Fibroblast of mammary gland (primary cell): ENCODE results near the gene ZNF845.
"Not testable (repeated sequence)": the region's sequence is repeated elsewhere in the genome, so short reads cannot be mapped to it uniquely, and the experiment has no call there.

Experiments used
- DNase-seq: peaks from one replicate; pipeline ENCODE4 v3.0.0-alpha.2; 2010; ENCODE audit warnings: low read depth
- H3K4me3 ChIP-seq: 2 replicates; pipeline ENCODE4 v1.5.1; 2011; ENCODE audit warnings: low read depth, mild to moderate bottlenecking, low read length, moderate library complexity; ENCODE audit not compliant: control insufficient read depth
- TF ChIP-seq, protein P1 (sequence below): conservative IDR thresholded peaks from 2 replicates; pipeline ENCODE4 v1.5.1; 2011; ENCODE audit warnings: low read depth, low read length, inconsistent platforms; ENCODE audit not compliant: control insufficient read depth, insufficient read depth

ZNF845 gene

DNA sequence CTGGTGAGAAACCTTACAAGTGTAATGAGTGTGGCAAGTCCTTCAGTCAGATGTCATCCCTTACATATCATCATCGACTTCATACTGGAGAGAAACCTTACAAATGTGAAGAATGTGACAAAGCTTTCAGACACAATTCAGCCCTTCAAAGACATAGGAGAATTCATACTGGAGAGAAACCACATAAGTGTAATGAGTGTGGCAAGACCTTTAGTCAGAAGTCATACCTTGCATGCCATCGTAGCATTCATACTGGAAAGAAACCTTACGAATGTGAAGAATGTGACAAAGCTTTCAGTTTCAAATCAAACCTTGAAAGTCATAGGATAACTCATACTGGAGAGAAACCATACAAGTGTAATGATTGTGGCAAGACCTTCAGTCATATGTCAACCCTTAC lies 47.8 kb downstream of the ZNF845 start:
- no peak overlapping the region for H3K4me3 ChIP-seq
- DNase-seq: no peak
- TF ChIP-seq, protein P1, sequence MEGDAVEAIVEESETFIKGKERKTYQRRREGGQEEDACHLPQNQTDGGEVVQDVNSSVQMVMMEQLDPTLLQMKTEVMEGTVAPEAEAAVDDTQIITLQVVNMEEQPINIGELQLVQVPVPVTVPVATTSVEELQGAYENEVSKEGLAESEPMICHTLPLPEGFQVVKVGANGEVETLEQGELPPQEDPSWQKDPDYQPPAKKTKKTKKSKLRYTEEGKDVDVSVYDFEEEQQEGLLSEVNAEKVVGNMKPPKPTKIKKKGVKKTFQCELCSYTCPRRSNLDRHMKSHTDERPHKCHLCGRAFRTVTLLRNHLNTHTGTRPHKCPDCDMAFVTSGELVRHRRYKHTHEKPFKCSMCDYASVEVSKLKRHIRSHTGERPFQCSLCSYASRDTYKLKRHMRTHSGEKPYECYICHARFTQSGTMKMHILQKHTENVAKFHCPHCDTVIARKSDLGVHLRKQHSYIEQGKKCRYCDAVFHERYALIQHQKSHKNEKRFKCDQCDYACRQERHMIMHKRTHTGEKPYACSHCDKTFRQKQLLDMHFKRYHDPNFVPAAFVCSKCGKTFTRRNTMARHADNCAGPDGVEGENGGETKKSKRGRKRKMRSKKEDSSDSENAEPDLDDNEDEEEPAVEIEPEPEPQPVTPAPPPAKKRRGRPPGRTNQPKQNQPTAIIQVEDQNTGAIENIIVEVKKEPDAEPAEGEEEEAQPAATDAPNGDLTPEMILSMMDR: no peak

DNA sequence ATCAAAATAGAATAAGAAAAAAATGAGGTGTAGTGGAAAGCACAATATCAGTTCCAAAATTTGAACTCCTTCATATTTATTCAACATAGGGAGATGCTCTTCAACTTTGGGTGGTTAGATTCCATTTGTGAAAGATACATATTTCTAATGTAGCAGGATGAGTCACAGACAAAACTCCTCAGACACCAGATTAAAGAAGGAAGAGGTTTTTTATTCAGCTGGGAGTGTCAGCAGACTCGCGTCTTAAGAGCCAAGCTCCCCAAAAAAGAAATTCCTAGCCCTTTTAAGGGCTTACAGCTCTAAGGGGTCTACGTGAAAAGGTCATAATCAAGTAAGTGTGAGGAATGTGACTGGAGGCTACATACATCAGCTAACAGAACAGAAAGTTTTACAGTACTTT lies 54.6 kb downstream of the ZNF845 start:
- TF ChIP-seq, protein P1: no peak
- DNase-seq: no peak
- no peak overlapping the region for H3K4me3 ChIP-seq

DNA sequence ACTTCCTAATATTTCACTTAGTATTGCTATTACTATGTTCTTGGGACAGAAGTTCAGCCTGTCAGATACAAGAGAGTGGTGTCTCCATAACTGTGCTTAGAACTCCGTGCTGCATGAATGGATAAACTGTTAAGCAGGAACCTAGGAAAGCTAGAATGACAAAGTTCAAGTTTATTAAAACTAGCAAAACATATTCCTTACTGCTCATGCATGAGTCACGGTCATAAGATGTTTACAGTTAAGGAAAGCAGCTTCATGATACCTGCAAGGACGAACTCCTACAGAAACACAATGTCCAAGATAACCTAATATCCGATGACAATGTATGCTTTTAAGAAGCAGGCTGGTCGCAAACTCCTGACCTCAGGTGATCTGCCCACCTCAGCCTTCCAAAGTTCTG lies 55.4 kb downstream of the ZNF845 start:
- no peak for DNase-seq
- no peak overlapping the region for H3K4me3 ChIP-seq
- TF ChIP-seq, protein P1: no peak

DNA sequence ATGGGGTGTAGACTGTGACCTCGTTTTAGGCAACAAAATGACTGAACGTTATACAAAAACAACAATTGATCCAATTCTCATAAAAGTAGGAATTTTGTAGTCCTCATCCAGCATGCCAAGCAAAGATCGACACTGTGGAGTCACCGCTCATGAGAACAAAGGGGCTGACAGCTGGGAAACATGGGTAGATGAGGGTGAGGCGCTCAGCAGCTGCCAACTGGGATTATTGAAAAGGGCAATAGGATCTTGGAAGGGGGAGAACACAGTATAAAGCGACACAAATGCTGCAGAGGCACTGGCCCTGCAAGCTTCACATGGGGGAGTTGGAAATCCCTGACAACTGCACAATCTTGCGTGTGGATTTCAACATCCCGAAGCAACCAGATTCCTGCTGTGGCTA lies 56.0 kb downstream of the ZNF845 start:
- no peak overlapping the region for H3K4me3 ChIP-seq
- TF ChIP-seq, protein P1: no peak
- DNase-seq: no peak

DNA sequence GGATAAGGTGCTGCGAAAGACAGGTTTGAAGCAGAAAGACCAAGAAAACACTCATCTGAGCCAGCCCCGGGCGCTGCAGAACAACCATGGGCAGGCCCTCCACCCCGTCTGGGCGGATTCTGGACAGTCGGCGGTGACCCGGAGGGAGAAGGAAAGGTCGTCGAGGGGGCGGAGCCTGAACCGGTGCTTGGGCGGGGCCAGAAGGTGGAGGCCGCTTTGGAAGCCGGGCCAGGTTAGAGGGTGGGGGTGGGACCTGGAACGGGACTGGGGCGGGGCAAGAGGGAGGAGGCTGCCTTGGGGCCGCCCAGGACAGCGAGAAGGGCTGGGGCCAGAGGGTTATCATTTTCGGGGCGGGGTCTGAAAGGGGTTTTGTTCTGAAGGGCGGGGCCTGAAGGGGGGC lies 56.4 kb downstream of the ZNF845 start:
- no peak for DNase-seq
- TF ChIP-seq, protein P1: no peak
- H3K4me3 ChIP-seq: no peak overlapping the region

DNA sequence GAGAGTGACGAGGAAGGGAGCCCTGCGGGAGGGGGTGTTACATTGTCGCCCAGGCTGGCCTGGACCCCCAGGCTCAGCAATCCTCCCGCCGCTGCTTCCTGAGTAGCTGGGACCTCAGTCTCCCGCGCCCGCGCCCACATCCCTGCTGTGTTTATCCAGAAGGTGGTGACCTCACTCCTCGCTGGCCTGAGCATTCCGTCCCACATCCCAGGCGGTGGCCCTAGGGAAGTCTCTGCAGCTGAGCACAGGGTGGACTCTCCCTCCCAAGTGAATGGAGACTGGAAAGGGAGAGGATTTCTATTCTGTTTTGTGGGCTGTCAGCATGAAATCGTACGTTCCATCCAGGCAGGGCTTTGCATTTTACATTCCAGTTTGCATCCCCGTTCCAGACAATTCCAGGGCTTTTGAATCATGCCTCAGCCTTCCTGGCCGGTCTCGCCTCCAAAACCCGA lies 61.0 kb downstream of the ZNF845 start:
- peak; percentile 62 for DNase-seq
- peak overlapping the region; percentile 88 for H3K4me3 ChIP-seq
- TF ChIP-seq, protein P1: no peak

DNA sequence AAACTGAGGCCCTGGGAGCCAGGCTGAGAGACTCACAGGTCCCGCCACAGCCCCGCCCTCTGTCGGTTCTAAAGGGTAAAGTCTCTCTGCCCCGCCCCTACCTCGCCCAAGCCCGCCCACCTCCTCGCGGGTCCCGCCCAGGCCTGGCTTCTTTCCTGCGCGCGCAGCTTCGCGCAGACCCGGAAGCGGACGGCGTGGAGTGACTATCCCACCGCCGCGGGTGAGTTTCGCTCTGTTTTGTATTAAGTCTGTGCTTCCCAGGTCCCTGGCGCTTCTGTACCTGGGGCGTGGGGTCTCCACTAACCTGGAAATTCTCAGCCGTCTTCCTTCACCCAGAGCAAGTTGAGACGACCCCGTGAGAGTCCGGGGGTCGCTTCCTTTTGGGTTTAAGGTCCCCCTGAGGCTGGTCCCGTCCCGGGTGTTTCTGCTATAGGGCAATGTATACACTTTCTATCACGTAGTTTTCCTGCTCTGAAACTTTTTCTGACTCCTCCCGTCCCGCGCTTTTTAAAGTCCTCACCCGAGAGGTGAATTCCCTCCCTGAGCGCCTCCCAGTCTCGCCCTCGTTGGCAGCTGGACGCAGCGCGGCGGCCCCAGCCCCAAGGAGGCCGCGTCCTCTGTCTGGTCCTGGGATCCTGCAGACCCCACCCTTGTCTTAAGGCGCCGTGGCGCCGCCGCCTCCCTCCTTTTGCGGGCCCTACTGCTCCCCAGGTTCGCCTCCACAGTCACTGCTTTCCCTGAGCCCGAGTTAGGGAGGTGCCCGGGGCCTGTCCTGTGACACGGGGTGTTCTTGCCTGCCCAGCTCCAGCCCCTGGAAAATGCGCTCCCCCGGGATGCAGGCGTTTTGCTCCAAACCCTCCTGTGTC lies 61.7 kb downstream of the ZNF845 start, which contains the start of gene ZNF765:
Gene ZNF765, plus strand, starts transcription at position 176 of the 866 bp plus-strand sequence. CDS start 2,867 bp downstream, outside the sequence.
- TF ChIP-seq, protein P1: peak; percentile 32
- peak; percentile 88 for DNase-seq
- H3K4me3 ChIP-seq: peak within 1 kb of the TSS; percentile 88

DNA sequence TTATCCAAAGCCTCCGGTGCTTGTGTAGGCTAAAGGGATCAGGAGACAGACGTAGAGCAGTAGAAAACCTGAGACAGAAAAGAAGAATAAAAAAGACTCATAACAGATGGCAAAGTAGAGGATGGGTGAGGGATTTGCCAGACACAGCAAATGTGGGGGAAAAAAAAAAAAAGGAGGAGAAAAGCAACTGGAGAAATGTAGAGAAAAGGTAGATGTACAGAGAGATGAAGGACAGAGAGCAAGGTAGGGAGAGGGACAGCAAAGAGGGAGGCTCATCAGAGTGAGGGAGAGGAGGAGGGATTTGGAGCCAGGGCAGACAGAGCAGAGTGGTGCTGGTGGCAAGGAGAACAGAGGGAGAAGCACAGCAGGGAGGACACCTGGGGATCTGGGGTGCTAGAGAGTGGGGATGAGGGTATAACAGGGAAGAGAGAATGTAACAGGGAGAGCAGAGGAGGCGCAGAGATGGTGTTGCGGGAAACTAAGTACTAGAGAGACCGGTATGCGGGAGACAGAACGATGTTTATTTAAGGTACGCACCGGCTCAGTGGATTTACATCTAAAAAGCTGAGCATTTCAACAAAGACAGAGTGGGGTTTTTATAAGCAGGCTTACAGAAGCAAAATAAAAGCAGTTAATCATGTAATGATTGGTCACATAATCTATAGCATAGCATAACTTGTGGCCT lies 62.4 kb downstream of the ZNF845 start:
- DNase-seq: not testable (repeated sequence)
- peak overlapping the region; percentile 88 for H3K4me3 ChIP-seq
